Upper lobe of left lung (tissue), 4 donors: ENCODE results near the gene CHD5.

Experiments used
- EP300 ChIP-seq, 4 donors: sonication (generic); formaldehyde crosslinking; IDR thresholded peaks; one replicate each; pipeline ENCODE4 v1.5.1; 2017; ENCODE audit warnings: antibody characterized with exemption in 4 of 4, control low read depth in 2 of 4
- POLR2AphosphoS5 ChIP-seq, 2 donors: sonication (generic); formaldehyde crosslinking; IDR thresholded peaks; one replicate each; pipeline ENCODE4 v1.5.1; 2017; ENCODE audit warnings: antibody characterized with exemption in 2 of 2
- TF ChIP-seq, protein P1 (sequence below), 6 experiments: fragments of 450-650 bp in 4 of 6; fragments of 200-600 bp in 2 of 6; sonication (generic) in 2 of 6; IDR thresholded peaks; one replicate each; pipeline ENCODE4 v1.5.1; 2016 to 2019; ENCODE audit warnings: antibody characterized with exemption in 6 of 6

- TF ChIP-seq, protein P1, sequence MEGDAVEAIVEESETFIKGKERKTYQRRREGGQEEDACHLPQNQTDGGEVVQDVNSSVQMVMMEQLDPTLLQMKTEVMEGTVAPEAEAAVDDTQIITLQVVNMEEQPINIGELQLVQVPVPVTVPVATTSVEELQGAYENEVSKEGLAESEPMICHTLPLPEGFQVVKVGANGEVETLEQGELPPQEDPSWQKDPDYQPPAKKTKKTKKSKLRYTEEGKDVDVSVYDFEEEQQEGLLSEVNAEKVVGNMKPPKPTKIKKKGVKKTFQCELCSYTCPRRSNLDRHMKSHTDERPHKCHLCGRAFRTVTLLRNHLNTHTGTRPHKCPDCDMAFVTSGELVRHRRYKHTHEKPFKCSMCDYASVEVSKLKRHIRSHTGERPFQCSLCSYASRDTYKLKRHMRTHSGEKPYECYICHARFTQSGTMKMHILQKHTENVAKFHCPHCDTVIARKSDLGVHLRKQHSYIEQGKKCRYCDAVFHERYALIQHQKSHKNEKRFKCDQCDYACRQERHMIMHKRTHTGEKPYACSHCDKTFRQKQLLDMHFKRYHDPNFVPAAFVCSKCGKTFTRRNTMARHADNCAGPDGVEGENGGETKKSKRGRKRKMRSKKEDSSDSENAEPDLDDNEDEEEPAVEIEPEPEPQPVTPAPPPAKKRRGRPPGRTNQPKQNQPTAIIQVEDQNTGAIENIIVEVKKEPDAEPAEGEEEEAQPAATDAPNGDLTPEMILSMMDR (IDR thresholded peaks at IDR 0.05): no peak
- TF ChIP-seq EP300 (IDR thresholded peaks at IDR 0.05) (no peak), POLR2AphosphoS5 (IDR thresholded peaks at IDR 0.05) (no peak)
These were observed 16.0 kb downstream of the CHD5 start for GRCh38 chr1:6163973-6164617.
